OCI-LY3 (cell line): ENCODE results near the gene SHANK3.

Experiments used
- EZH2phosphoT487 ChIP-seq: fragments of 200-600 bp; shearing (Covaris generic); IDR thresholded peaks from 2 replicates; pipeline ENCODE4 v1.6.1; 2018; ENCODE audit warnings: antibody characterized with exemption, mixed run types, low read depth
- TF ChIP-seq, protein P1 (sequence below): fragments of 200-600, 300-600 bp; sonication (generic); IDR thresholded peaks from 2 replicates; pipeline ENCODE4 v1.5.1; 2014; ENCODE audit warnings: antibody characterized with exemption, low read length, low read depth

DNA sequence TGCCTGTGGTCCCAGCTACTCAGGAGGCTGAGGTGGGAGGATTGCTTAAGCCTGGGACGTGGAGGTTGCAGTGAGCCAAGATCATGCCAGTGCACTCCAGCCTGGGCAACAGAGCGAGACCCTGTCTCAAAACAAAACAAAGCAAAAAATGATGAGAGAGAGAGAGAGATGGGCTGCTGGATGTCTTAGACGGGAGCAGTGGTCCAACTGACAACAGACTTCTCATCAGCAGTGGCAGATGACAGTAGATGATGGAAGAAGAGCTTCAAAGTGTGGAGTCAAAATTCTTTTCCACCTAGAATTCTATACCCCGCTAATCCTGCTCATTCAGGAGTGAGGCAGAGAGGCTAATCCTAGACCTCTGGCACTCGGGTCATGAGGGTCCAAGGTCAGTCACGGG is 36.4 kb downstream of the SHANK3 start:
- TF ChIP-seq EZH2phosphoT487, result no peak
- TF ChIP-seq, protein P1, sequence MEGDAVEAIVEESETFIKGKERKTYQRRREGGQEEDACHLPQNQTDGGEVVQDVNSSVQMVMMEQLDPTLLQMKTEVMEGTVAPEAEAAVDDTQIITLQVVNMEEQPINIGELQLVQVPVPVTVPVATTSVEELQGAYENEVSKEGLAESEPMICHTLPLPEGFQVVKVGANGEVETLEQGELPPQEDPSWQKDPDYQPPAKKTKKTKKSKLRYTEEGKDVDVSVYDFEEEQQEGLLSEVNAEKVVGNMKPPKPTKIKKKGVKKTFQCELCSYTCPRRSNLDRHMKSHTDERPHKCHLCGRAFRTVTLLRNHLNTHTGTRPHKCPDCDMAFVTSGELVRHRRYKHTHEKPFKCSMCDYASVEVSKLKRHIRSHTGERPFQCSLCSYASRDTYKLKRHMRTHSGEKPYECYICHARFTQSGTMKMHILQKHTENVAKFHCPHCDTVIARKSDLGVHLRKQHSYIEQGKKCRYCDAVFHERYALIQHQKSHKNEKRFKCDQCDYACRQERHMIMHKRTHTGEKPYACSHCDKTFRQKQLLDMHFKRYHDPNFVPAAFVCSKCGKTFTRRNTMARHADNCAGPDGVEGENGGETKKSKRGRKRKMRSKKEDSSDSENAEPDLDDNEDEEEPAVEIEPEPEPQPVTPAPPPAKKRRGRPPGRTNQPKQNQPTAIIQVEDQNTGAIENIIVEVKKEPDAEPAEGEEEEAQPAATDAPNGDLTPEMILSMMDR, result no peak
